SW 1271 (cell line): ENCODE results near the gene HS6ST3.

Experiments
- DNase-seq, 2 experiments: peaks; one replicate each; lab custom pipeline; 2025; lab: John Stamatoyannopoulos, UW

HS6ST3 gene

GRCh38 chr13:96540670-96541069, 450.8 kb downstream of the HS6ST3 start:
- DNase-seq: no peak

DNA sequence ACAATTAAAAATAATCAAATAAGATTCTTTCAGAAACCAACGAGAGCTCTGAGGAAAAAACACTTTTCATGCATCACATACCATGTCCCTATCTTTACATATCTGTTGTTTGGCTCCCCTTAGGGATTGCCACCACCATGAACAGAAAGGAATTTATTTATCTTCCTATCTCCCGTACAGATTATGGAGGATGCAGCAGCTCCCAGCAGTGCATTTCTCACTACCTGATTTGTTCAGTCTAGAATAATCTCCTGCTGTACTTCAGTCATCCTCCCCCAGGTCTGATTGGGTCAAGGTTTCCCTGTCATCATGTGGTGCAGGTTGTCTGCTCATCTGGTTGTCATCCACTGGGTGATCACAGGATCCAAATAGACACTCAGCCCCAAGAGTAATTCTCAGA, 453.1 kb downstream of the HS6ST3 start:
- no peak for DNase-seq

DNA sequence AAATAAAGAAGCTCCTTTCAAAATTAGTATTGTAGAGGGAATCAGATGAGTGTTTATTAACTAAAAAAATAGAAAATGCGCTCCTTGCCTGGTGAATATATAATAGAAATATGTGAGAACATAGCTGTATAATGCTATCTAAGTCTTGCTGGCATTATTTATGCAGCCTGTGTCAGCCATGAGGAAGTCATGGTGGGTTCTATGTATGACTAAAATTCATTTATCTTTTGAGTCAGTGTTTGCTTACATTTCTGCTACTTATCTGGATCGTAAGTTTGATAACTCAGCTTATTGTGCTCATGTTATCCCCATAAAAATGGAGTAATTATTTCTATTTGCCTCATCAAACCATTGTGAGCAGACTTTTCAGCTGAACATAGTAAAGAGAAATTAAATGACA, 455.1 kb downstream of the HS6ST3 start:
- no peak for DNase-seq

DNA sequence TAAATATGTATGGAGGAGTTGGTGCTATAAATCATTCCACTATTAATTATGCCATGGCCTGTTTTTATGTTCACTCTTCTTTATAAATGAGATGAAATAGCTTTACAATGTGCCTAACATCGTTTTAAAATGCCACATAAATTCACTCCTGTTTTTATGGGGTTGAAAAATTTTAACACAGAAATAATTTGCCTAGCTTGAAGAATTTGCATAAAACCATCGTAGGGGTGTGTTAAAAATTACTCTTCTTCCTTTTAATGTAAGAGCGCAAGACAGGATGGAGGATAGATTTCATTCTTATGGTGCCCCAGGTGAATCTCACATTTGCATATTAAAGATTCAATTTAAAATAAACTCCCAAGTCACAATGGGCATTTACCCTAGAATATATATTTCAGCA, 456.6 kb downstream of the HS6ST3 start:
- no peak for DNase-seq

GRCh38 chr13:96551546-96551945, 461.6 kb downstream of the HS6ST3 start:
- DNase-seq: no peak

DNA sequence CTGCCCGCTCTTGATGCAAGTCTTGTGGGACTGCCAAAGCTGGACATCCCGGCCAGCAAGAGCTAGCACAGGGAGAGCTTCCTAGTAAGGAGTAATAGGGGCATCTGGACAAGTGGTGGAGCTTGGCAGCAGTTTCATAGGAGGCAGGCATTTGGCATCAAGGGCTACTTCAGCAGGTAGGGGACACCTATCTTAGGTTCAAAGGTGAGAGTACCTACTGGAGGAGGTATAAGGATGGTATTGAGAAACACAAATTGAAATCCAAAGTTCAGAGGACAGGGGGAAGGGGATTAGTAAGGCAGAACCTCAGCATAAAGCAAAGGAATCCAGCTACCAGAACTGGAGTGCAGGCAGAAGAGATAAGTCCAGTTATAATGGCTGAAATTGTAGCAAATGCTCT, 462.7 kb downstream of the HS6ST3 start:
- DNase-seq: no peak

- no peak for DNase-seq
Measured at GRCh38 chr13:96553796-96554195, 463.9 kb downstream of the HS6ST3 start.

GRCh38 chr13:96573563-96573962, 483.7 kb downstream of the HS6ST3 start:
- DNase-seq: no peak

- no peak for DNase-seq
Measured at GRCh38 chr13:96575423-96576320, 485.8 kb downstream of the HS6ST3 start.

DNA sequence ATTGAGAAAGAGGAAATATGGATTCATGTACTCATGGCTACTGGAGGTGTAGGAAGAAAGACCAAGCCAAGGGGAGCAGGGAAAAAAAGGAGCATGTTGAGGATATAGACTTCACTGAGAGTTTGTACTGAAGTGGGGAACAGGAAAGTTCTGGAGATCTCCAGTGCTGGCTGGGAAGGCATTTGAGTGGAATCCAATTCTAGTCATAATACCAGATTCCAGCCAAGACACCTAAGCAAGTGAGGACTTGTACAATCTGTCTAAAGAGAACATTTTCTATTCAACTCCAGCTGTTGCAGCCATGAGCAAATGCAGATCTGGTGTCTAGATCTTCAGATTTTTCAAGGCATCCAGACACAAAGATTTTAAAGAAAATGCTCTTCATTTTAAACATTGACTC, 491.8 kb downstream of the HS6ST3 start:
- DNase-seq: no peak

- DNase-seq: no peak
Measured at GRCh38 chr13:96615252-96615651, 525.3 kb downstream of the HS6ST3 start.

GRCh38 chr13:96617528-96617927, 527.6 kb downstream of the HS6ST3 start:
- DNase-seq: no peak

- no peak for DNase-seq
Measured at GRCh38 chr13:96621634-96622183, 531.8 kb downstream of the HS6ST3 start.

GRCh38 chr13:96629331-96629730, 539.4 kb downstream of the HS6ST3 start:
- no peak for DNase-seq

- no peak for DNase-seq
Measured at GRCh38 chr13:96632536-96633320, 542.8 kb downstream of the HS6ST3 start.

- no peak for DNase-seq
Measured at GRCh38 chr13:96636001-96636709, 546.2 kb downstream of the HS6ST3 start.

- no peak for DNase-seq
Measured at GRCh38 chr13:96637039-96637438, 547.1 kb downstream of the HS6ST3 start.

GRCh38 chr13:96646101-96646500, 556.2 kb downstream of the HS6ST3 start:
- DNase-seq: no peak

DNA sequence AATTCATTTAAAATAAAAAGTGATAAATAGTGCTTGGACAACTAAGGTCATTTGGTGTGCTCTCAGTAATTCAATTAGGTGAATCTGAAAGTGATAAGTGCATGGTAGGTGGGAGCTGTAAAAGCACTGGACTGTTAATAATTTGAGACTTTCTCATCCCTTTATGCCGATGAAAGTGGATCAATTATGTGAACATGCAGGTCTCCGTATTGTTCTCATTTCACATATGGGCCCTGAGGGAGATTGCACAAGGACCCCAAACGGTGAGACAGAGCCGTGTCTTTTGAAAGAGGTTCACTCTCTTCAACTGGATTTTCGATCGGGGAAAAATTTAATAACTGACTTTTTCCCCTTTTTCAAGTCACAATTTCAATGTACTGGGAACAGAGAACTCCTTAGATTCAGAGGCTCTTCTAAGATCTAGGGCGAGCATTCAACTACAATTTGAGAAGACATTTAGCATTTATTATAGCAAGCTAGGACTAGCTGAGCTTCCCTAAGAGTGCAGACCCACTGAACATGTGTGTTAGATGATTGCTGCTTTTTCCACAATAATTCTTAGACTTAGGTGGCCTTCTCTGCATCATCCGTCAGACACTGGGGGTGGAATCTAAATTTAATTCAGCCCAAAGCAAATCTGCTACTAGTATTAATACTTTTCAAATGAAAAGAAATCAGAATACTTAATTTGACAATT, 556.8 kb downstream of the HS6ST3 start:
- no peak for DNase-seq

GRCh38 chr13:96650301-96650886, 560.5 kb downstream of the HS6ST3 start:
- DNase-seq: peak; percentile 38 to 70

- DNase-seq: no peak
Measured at GRCh38 chr13:96651598-96651997, 561.7 kb downstream of the HS6ST3 start.
